ENCODE measurements around the gene TNP2.
"Not testable (repeated sequence)": the region's sequence is repeated elsewhere in the genome, so short reads cannot be mapped to it uniquely, and the experiment has no call there.

TNP2 gene

GRCh38 chr16:11307639-11308492, 38.7 kb upstream of the TNP2 start:
- intact Hi-C loops (cut with micrococcal nuclease): loop anchor here (5.0 kb wide), 1 partner anchor 49 kb away; no protein-coding TSS in a partner anchor
- H3K27me3 Mint-ChIP-seq: peaks cover 21% of the 10 kb centered on the region
- peak overlapping the region; percentile 56 for H3K27ac Mint-ChIP-seq
- no peak overlapping the region for H3K4me3 Mint-ChIP-seq
- peaks cover 87% of the 10 kb centered on the region for H3K4me1 Mint-ChIP-seq (ENCODE audit: low read depth)
- H3K9me3 Mint-ChIP-seq: no peaks in the 10 kb centered on the region
- H3K36me3 Mint-ChIP-seq (ENCODE audit: low read depth): no peaks in the 10 kb centered on the region

- H3K27me3 Mint-ChIP-seq: peaks cover 23% of the 10 kb centered on the region
- no peaks in the 10 kb centered on the region for H3K9me3 Mint-ChIP-seq
- H3K4me1 Mint-ChIP-seq (ENCODE audit: low read depth): peaks cover 79% of the 10 kb centered on the region
- intact Hi-C loops (cut with micrococcal nuclease): loop anchor here (5.0 kb wide), 1 partner anchor 50 kb away; no protein-coding TSS in a partner anchor
- no peaks in the 10 kb centered on the region for H3K36me3 Mint-ChIP-seq (ENCODE audit: low read depth)
- no peak overlapping the region for H3K4me3 Mint-ChIP-seq
- H3K27ac Mint-ChIP-seq: peak overlapping the region; percentile 56
Measured at GRCh38 chr16:11306997-11307638, 38.0 kb upstream of the TNP2 start.

- peaks cover 72% of the 10 kb centered on the region for H3K4me1 Mint-ChIP-seq (ENCODE audit: low read depth)
- H3K4me3 Mint-ChIP-seq: no peak overlapping the region
- intact Hi-C loops (cut with micrococcal nuclease): loop anchor here (5.0 kb wide), 1 partner anchor 51 kb away; no protein-coding TSS in a partner anchor
- peaks cover 25% of the 10 kb centered on the region for H3K27me3 Mint-ChIP-seq
- no peaks in the 10 kb centered on the region for H3K9me3 Mint-ChIP-seq
- H3K27ac Mint-ChIP-seq: peak overlapping the region; percentile 56
- H3K36me3 Mint-ChIP-seq (ENCODE audit: low read depth): no peaks in the 10 kb centered on the region
Measured at GRCh38 chr16:11306381-11306780, 37.3 kb upstream of the TNP2 start.

- Mint-ChIP-seq H3K27ac (no peak overlapping the region), H3K9me3 (no peaks in the 10 kb centered on the region), H3K4me1 (ENCODE audit: low read depth) (peaks cover 52% of the 10 kb centered on the region), H3K4me3 (no peak overlapping the region), H3K36me3 (ENCODE audit: low read depth) (no peaks in the 10 kb centered on the region), H3K27me3 (peaks cover 30% of the 10 kb centered on the region)
- intact Hi-C loops (cut with micrococcal nuclease): no loop called here
Measured at GRCh38 chr16:11303405-11304138, 34.4 kb upstream of the TNP2 start.

GRCh38 chr16:11302977-11303376, 33.9 kb upstream of the TNP2 start:
- no peak overlapping the region for H3K4me3 Mint-ChIP-seq
- H3K27me3 Mint-ChIP-seq: peaks cover 29% of the 10 kb centered on the region
- intact Hi-C loops (cut with micrococcal nuclease): no loop called here
- H3K4me1 Mint-ChIP-seq (ENCODE audit: low read depth): peaks cover 51% of the 10 kb centered on the region
- H3K36me3 Mint-ChIP-seq (ENCODE audit: low read depth): no peaks in the 10 kb centered on the region
- H3K9me3 Mint-ChIP-seq: no peaks in the 10 kb centered on the region
- no peak overlapping the region for H3K27ac Mint-ChIP-seq

DNA sequence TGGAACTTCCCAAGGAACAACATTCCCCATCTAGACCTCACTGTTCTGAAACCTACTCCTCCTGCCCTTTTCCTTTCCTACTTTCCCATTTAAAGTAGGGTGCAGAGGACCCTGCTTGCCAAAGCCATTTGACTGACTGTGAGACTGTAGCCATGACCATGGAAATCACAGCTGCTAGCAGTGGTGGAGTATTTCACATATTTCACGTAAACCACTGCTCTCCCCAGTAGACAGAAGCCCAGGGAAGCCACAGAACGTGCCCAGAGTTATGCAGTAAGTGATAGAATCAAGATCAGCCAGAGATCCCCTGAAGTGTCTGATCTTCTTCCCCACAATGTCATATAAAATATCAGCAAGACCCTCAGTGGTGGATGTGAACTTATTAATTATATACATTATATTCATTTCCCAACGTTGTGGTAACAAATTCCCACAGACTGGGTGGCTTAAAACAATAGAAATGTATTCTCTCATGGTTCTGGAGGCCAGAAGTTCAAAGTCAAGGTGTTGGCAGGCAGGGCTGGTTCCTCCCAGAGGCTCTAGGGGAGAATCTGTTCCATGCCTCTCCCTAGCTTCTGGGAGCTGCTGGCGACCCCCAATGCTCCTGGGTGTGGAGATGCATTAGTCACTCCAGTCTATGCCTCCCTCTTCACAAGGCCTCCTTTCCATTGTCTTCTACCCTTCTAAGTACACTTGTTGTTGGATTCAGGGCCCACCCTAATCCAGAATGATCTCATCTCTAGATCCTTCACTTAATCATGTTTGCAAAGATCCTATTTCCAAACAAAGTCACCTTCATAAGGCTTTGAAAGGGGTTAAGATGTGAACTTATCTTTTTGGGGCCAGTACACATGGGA, 32.7 kb upstream of the TNP2 start:
- Mint-ChIP-seq H3K4me1 (ENCODE audit: low read depth) (peaks cover 51% of the 10 kb centered on the region), H3K27ac (peak overlapping the region; percentile 25), H3K36me3 (ENCODE audit: low read depth) (no peaks in the 10 kb centered on the region), H3K4me3 (no peak overlapping the region), H3K9me3 (no peaks in the 10 kb centered on the region), H3K27me3 (peaks cover 29% of the 10 kb centered on the region)
- intact Hi-C loops (cut with micrococcal nuclease): no loop called here

DNA sequence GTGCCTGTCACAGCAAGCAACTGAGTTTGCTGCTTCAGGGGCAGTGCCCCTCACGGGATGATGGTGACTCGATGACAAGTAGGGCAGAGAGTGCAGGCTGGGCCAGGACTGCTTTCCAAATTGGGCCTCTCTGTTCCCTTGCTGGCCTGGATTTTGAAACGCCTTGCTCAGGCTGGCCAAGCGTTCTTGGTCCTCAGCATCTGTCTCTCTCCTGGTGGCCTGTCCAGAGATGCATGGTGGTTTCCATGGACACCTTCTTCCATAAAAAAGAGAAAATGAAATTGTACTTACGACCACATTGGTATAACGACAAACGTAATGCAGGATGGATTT, 31.4 kb upstream of the TNP2 start:
- peaks cover 29% of the 10 kb centered on the region for H3K27me3 Mint-ChIP-seq
- H3K27ac Mint-ChIP-seq: no peak overlapping the region
- no peaks in the 10 kb centered on the region for H3K36me3 Mint-ChIP-seq (ENCODE audit: low read depth)
- intact Hi-C loops (cut with micrococcal nuclease): no loop called here
- H3K4me1 Mint-ChIP-seq (ENCODE audit: low read depth): peaks cover 45% of the 10 kb centered on the region
- no peak overlapping the region for H3K4me3 Mint-ChIP-seq
- no peaks in the 10 kb centered on the region for H3K9me3 Mint-ChIP-seq

DNA sequence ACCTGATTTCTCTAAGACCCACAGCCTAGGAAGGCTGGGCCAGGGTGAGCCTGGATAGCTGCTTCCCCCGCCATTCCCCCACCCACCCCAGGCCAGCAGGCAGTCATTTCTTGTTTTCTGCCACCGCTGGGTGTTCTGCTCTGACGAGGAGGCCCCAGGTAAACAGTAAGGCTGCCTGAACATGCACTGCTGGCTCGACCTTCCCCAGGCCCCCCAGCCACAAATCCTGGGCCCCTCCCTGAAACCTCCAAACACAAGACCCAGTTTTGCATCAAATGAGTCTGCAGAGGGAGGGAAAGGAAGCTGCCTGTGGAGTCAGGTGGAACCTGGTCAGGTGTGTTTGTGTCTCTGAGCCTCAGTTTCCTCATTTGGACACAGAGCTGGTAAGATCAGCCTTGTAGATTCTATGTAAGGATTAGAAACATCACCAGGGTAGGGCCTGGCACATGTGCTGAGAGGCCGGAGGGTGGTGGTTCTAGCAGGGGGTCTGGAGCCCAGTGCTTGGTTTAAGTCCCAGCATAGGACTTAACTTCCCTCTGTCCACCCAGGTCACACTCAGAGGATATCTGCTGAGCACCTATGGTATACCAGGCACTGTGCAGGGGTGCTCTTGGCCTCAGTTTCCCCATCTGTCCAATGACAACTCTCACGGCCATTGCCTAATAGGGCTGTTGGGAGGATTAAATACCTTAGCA, 30.9 kb upstream of the TNP2 start:
- H3K27me3 Mint-ChIP-seq: peaks cover 32% of the 10 kb centered on the region
- H3K4me3 Mint-ChIP-seq: no peak overlapping the region
- no peak overlapping the region for H3K27ac Mint-ChIP-seq
- H3K9me3 Mint-ChIP-seq: no peaks in the 10 kb centered on the region
- intact Hi-C loops (cut with micrococcal nuclease): loop anchor here (5.0 kb wide), 1 partner anchor 43 kb away; the partner anchor contains the start of gene SOCS1
- peaks cover 45% of the 10 kb centered on the region for H3K4me1 Mint-ChIP-seq (ENCODE audit: low read depth)
- no peaks in the 10 kb centered on the region for H3K36me3 Mint-ChIP-seq (ENCODE audit: low read depth)

DNA sequence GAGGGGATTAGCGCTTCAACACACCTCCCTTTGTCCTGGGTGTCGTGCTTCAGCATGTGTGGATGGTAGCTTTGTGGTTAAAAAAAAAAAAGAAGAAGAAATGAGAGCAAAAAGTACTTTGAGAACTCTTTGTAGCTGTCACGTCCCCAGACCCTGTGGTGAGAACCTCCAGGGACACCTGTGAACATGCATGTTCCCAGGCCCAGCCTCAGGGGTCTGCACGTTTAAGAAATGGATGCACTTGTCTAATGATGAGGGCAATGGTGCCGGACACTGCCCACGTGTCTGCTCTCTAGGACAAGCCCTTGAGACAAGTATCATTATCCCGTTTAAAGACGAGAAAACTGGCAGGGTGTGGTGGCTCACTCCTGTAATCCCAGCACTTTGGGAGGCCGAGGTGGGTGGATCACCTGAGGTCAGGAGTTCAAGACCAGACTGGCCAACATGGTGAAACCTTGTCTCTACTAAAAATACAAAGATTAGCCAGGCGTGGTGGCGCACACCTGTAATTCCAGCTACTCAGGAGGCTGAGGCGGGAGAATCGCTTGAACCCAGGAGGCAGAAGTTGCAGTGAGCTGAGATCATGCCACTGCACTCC, 29.9 kb upstream of the TNP2 start:
- intact Hi-C loops (cut with micrococcal nuclease): loop anchor here (5.0 kb wide), 1 partner anchor 42 kb away; the partner anchor contains the start of gene SOCS1
- H3K4me1 Mint-ChIP-seq (ENCODE audit: low read depth): peaks cover 39% of the 10 kb centered on the region
- peak overlapping the region; percentile 30 for H3K27ac Mint-ChIP-seq

GRCh38 chr16:11298143-11298900, 29.2 kb upstream of the TNP2 start:
- H3K27me3 Mint-ChIP-seq: peaks cover 33% of the 10 kb centered on the region
- H3K27ac Mint-ChIP-seq: peak overlapping the region; percentile 72
- intact Hi-C loops (cut with micrococcal nuclease): loop anchor here (5.0 kb wide), 1 partner anchor 41 kb away; the partner anchor contains the start of gene SOCS1
- no peak overlapping the region for H3K4me3 Mint-ChIP-seq
- H3K36me3 Mint-ChIP-seq (ENCODE audit: low read depth): no peaks in the 10 kb centered on the region
- peaks cover 32% of the 10 kb centered on the region for H3K4me1 Mint-ChIP-seq (ENCODE audit: low read depth)
- no peaks in the 10 kb centered on the region for H3K9me3 Mint-ChIP-seq

More for the DNA sequence above, 29.9 kb upstream of the TNP2 start:
- H3K36me3 Mint-ChIP-seq (ENCODE audit: low read depth); H3K4me3 Mint-ChIP-seq; H3K9me3 Mint-ChIP-seq: not testable (repeated sequence)
- H3K27me3 Mint-ChIP-seq: peaks cover 35% of the 10 kb centered on the region

DNA sequence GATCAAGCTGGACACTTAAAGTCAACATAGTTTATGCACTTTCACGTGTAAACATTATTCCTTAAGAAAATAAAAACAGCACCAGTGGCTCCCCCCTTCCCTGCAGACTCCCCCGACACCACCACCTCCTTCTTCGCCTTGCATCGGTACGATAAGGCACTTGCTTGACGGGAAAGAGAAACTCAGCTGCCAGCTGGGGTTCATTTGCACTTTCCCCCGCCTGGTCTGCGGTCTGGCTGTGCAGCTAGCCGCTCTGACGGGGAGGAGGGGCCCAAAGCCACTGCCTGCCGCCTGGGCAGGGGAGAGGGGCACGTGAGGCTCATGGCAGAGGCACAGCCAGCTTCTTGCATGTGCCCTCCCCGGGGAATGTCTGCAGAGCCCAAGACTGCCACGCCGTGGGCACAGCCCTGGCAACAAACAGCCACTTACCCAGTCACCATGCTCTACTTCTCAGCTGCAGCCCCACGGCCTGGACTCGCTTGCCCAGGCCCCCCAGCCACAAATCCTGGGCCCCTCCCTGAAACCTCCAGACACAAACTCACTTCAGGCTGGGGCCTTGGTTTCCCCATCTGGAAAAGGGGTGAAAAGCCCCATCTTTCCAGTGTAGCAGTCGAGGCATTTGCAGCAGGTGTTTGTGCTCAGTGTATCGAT, 28.5 kb upstream of the TNP2 start:
- H3K4me3 Mint-ChIP-seq: peak overlapping the region; percentile 42
- peaks cover 27% of the 10 kb centered on the region for H3K4me1 Mint-ChIP-seq (ENCODE audit: low read depth)
- no peaks in the 10 kb centered on the region for H3K9me3 Mint-ChIP-seq
- no peaks in the 10 kb centered on the region for H3K36me3 Mint-ChIP-seq (ENCODE audit: low read depth)
- H3K27me3 Mint-ChIP-seq: peaks cover 35% of the 10 kb centered on the region
- intact Hi-C loops (cut with micrococcal nuclease): loop anchor here (5.0 kb wide), 1 partner anchor 40 kb away; the partner anchor contains the start of gene SOCS1
- peak overlapping the region; percentile 72 for H3K27ac Mint-ChIP-seq
